WTC11 (cell line): ENCODE measurements around the gene AQP9.

Source experiments
- ARID4B ChIP-seq: sonication (generic); formaldehyde crosslinking; IDR thresholded peaks from 2 replicates; pipeline ENCODE4 v1.8.0; 2023; ENCODE audit warnings: missing genetic modification reagents, mild to moderate bottlenecking, borderline replicate concordance
- CTCF ChIP-seq: fragments of 200-600 bp; IDR thresholded peaks from 2 replicates; pipeline ENCODE4 v1.8.0; 2022; ENCODE audit warnings: antibody characterized with exemption
- ELF4 ChIP-seq: sonication (generic); formaldehyde crosslinking; IDR thresholded peaks from 2 replicates; pipeline ENCODE4 v1.8.1; 2022; ENCODE audit warnings: low read depth, mild to moderate bottlenecking, moderate library complexity, missing genetic modification reagents
- FOXJ3 ChIP-seq: sonication (generic); formaldehyde crosslinking; IDR thresholded peaks from 2 replicates; pipeline ENCODE4 v1.9.0; 2021; ENCODE audit warnings: missing genetic modification reagents, mild to moderate bottlenecking, borderline replicate concordance
- JUN ChIP-seq: sonication (generic); formaldehyde crosslinking; IDR thresholded peaks from 2 replicates; pipeline ENCODE4 v1.8.0; 2023; ENCODE audit warnings: mild to moderate bottlenecking, missing genetic modification reagents
- MLX ChIP-seq: sonication (generic); formaldehyde crosslinking; IDR thresholded peaks from 2 replicates; pipeline ENCODE4 v1.8.1; 2023; ENCODE audit warnings: mild to moderate bottlenecking, missing genetic modification reagents, moderate library complexity
- ZBTB21 ChIP-seq: sonication (generic); formaldehyde crosslinking; IDR thresholded peaks from 2 replicates; pipeline ENCODE4 v1.8.1; 2023; ENCODE audit warnings: mild to moderate bottlenecking, missing genetic modification reagents, borderline replicate concordance
- ZNF263 ChIP-seq: sonication (generic); formaldehyde crosslinking; IDR thresholded peaks from 2 replicates; pipeline ENCODE4 v1.8.1; 2022; ENCODE audit warnings: low read depth, mild to moderate bottlenecking, moderate library complexity, missing genetic modification reagents

GRCh38 chr15:58139276-58139988 is 1.3 kb downstream of the AQP9 start:
- TF ChIP-seq ZNF263 (no peak), CTCF (no peak), MLX (CRISPR knock-in tag) (no peak), FOXJ3 (CRISPR knock-in tag) (no peak), ARID4B (CRISPR knock-in tag) (no peak), ZBTB21 (no peak), JUN (CRISPR knock-in tag) (no peak), ELF4 (no peak)
